Activated CD4-positive, CD25-positive, alpha-beta regulatory T cell treated with anti-CD3 and anti-CD28 coated beads, Interleukin-2, amount 50 U/mL, for 72 hours (primary cell): ENCODE results near the gene ABCA4.
"Not testable (repeated sequence)": the region's sequence is repeated elsewhere in the genome, so short reads cannot be mapped to it uniquely, and the experiment has no call there.

Experiments used
- DNase-seq: peaks from one replicate; pipeline ENCODE4 v3.0.0; 2021

ABCA4 gene

GRCh38 chr1:93999840-94000415, 121.0 kb downstream of the ABCA4 start:
- DNase-seq: no peak

- DNase-seq: not testable (repeated sequence)
Measured at GRCh38 chr1:93998532-93998931, 122.4 kb downstream of the ABCA4 start.

GRCh38 chr1:93997756-93998155, 123.2 kb downstream of the ABCA4 start:
- DNase-seq: no peak

GRCh38 chr1:93995837-93996536, 125.0 kb downstream of the ABCA4 start:
- no peak for DNase-seq

GRCh38 chr1:93993731-93994130, 127.2 kb downstream of the ABCA4 start:
- DNase-seq: no peak

GRCh38 chr1:93992954-93993353, 128.0 kb downstream of the ABCA4 start:
- no peak for DNase-seq

- no peak for DNase-seq
Measured at GRCh38 chr1:93992190-93992589, 128.8 kb downstream of the ABCA4 start.

- DNase-seq: no peak
Measured at GRCh38 chr1:93991271-93991670, 129.7 kb downstream of the ABCA4 start.

GRCh38 chr1:93990477-93990876, 130.5 kb downstream of the ABCA4 start:
- not testable (repeated sequence) for DNase-seq

- no peak for DNase-seq
Measured at GRCh38 chr1:93990010-93990409, 130.9 kb downstream of the ABCA4 start.

GRCh38 chr1:93989601-93990000, 131.3 kb downstream of the ABCA4 start:
- DNase-seq: no peak

GRCh38 chr1:93988634-93989350, 132.2 kb downstream of the ABCA4 start:
- DNase-seq: no peak

GRCh38 chr1:93981274-93981667, 139.7 kb downstream of the ABCA4 start:
- DNase-seq: no peak

- no peak for DNase-seq
Measured at GRCh38 chr1:93980320-93981273, 140.4 kb downstream of the ABCA4 start.

GRCh38 chr1:93979718-93980319, 141.1 kb downstream of the ABCA4 start:
- DNase-seq: no peak

- no peak for DNase-seq
Measured at GRCh38 chr1:93979040-93979717, 141.8 kb downstream of the ABCA4 start.

- DNase-seq: no peak
Measured at GRCh38 chr1:93977598-93977945, 143.4 kb downstream of the ABCA4 start.

- DNase-seq: no peak
Measured at GRCh38 chr1:93976711-93977597, 144.0 kb downstream of the ABCA4 start.

GRCh38 chr1:93976291-93976690, 144.7 kb downstream of the ABCA4 start:
- DNase-seq: no peak

GRCh38 chr1:93972341-93972740, 148.6 kb downstream of the ABCA4 start:
- no peak for DNase-seq

- DNase-seq: no peak
Measured at GRCh38 chr1:93969887-93970286, 151.1 kb downstream of the ABCA4 start.
